Putamen (tissue), 1 donor: ENCODE results near the gene ANXA11.

Experiments
- DNase-seq: peaks from one replicate; pipeline ENCODE4 v3.0.0-alpha.2; 2016; ENCODE audit warnings: low spot score

The ANXA11 gene

GRCh38 chr10:80104066-80104926 is 101.0 kb downstream of the ANXA11 start:
- DNase-seq, result no peak
